Heart left ventricle (tissue), 16 donors: ENCODE results near the gene RAD51B. TPM values are rescaled to one million over a fixed set of nuclear protein-coding genes. Genes with fewer than 3 reads are reported as not detected.

Experiments used
- ATAC-seq, 4 donors: fragments of 200-7000 bp; cut with Tn5 transposase; one replicate each; pipeline ENCODE4 v1.9.1; 2020 to 2022; ENCODE audit warnings: moderate library complexity in 4 of 4, mild to moderate bottlenecking in 3 of 4, moderate number of reproducible peaks in 1 of 4
- DNase-seq, 5 donors: peaks; one replicate each; pipeline ENCODE4 v3.0.0-alpha.2; 2020
- H3K27ac ChIP-seq, 12 donors: fragments of 200-600 bp; sonication (generic) in 4 of 12; one replicate each; pipeline versions ENCODE4 v1.5.0 to v1.8.0; 2016 to 2022; ENCODE audit warnings: mild to moderate bottlenecking in 2 of 12
- H3K27me3 ChIP-seq, 9 donors: fragments of 200-600 bp; sonication (generic) in 2 of 9; one replicate each; pipeline versions ENCODE4 v1.5.1 to v1.8.0; 2016 to 2022; ENCODE audit warnings: mild to moderate bottlenecking in 3 of 9
- H3K36me3 ChIP-seq, 9 donors: fragments of 200-600 bp; sonication (generic) in 2 of 9; one replicate each; pipeline versions ENCODE4 v1.5.0 to v1.8.0; 2018 to 2022; ENCODE audit warnings: mild to moderate bottlenecking in 2 of 9
- H3K4me1 ChIP-seq, 12 donors: fragments of 200-600 bp; sonication (generic) in 4 of 12; one replicate each; pipeline versions ENCODE4 v1.5.0 to v1.8.0; 2016 to 2022; ENCODE audit warnings: mild to moderate bottlenecking in 3 of 12
- H3K4me3 ChIP-seq, 12 donors: fragments of 200-600 bp; sonication (generic) in 4 of 12; one replicate each; pipeline versions ENCODE4 v1.5.0 to v1.8.0; 2017 to 2022; ENCODE audit warnings: mild to moderate bottlenecking in 9 of 12, moderate library complexity in 4 of 12
- H3K9me3 ChIP-seq, 12 donors: fragments of 200-600 bp; sonication (generic) in 4 of 12; one replicate each; pipeline versions ENCODE4 v1.5.0 to v1.8.0; 2016 to 2022; ENCODE audit warnings: mild to moderate bottlenecking in 1 of 12
- POLR2A ChIP-seq, 2 donors: fragments of 450-650 bp; IDR thresholded peaks; one replicate each; pipeline ENCODE4 v1.6.1; 2017; ENCODE audit warnings: antibody characterized with exemption in 2 of 2, mild to moderate bottlenecking in 2 of 2, moderate library complexity in 2 of 2
- WGBS, 4 donors: extraction: QIAGEN DNeasy Blood & Tissue Kit in 2 of 4; methylation state at CpG; one replicate each; pipeline versions ENCODE4 v1.1.5 to v1.1.7; 2013 to 2018; 5-methylcytosine and 5-hydroxymethylcytosine counted together
- intact Hi-C, 10 donors: fragments of 100-400 bp; cut with DNase I; formaldehyde crosslinking; loops; one replicate each; pipeline versions ENCODE4 v1.11.1 to v1.14.2; 2022
- polyA plus RNA-seq, 2 donors: library from polyadenylated mRNA; stranded (reverse); fragments of 200-250 nt; gene quantifications; one replicate each; pipeline ENCODE4 v1.2.3, GENCODE V29; 2013
- total RNA-seq, 9 donors: library from RNA; depleted of rRNA in 2 of 9; stranded (reverse); fragments of >200 nt in 2 of 9; fragmentation: NEBNext Ultra II Directional in 3 of 9; extraction: Animal tissue kit (Norgen Biotek cat#: 25700) in 3 of 9; gene quantifications; one replicate each; pipeline versions ENCODE4 v1.1.0 to v1.2.4, GENCODE V29; 2016 to 2023
- TF ChIP-seq, protein P1 (sequence below), 12 donors: fragments of 200-600 bp; sonication (generic) in 4 of 12; IDR thresholded peaks; one replicate each; pipeline versions ENCODE4 v1.5.0 to v1.8.0; 2018 to 2022; ENCODE audit warnings: antibody characterized with exemption in 12 of 12, mild to moderate bottlenecking in 5 of 12
- donor health status: ischemic (EF 13 %, LVEDD 7.1; RV severe dilation, severe dysfunction).
- donor health status: healthy with polysubstance abuse.
- donor health status: DM: no; HTN: yes; CAD: no.
- donor health status: DM: no; HTN: no; CAD: no.
- donor health status: ischemic (EF 25% LVEDD 6.9; RV normal size, moderate dysfunction).
- donor health status: ischemic (EF 25% LVEDD 5.7; RV mildly dilated, moderate dysfunction).
- donor health status: healthy.
- donor health status: DM: yes; HTN: yes; CAD: no.
- donor health status: ischemic (EF 35%, LVEDD 5.7; RV mildly dilated, moderate dysfunction).
- donor health status: nonischemic (EF 11% LVEDD 7.7; RV severe dilation, severe dysfunction).
- donor health status: DM: yes; HTN: yes; CAD: no.
- donor health status: PGD.
- donor health status: ischemic (EF 29% LVEDD 5.4; RV normal size, mild dysfunction).
- donor health status: nonischemic (EF 23%, LVEDD 6.1; RV moderate dilation, normal function).

Gene RAD51B
- total and polyA plus RNA-seq, 11 donors = 1.3 to 11.3 (median 3.2) TPM

DNA sequence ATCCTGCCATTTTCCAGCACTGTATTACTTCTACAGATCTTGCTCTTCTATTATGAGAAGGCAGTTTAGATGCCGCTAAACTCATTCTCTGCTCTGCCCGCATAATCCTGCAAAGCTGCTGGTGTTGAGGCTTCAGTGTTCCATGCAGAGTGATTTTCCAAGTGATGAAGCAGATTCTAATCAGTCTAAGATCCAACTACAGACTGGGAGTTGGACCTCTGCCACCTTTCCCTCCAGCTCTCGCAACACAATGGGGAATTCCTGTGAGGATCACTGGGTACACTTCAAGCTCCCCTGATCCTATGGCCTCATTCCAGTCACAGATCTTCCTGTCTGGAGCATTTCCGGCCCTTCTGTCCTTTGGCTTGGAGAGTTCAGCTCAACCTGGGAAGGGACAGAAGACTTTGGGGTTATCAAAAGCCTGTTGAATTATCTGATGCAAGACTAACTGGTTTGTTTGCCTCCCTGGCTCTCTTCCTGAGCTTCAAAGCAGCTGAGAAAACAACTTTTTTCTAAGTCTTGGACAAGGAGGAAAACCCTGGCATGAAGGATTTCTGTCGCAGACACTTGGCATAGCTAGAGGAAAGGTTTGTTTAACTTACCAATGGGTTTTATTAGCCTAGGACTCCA, 639.4 kb downstream of the RAD51B start:
- intact Hi-C loops = loop anchor here in 1 of 10 donors (10.0 kb wide), 1 partner anchor 336 kb away; the partner anchor contains the start of gene ZFP36L1
- DNase-seq = peak in 4 of 5 donors; percentile 54 to 65 (median 56)

DNA sequence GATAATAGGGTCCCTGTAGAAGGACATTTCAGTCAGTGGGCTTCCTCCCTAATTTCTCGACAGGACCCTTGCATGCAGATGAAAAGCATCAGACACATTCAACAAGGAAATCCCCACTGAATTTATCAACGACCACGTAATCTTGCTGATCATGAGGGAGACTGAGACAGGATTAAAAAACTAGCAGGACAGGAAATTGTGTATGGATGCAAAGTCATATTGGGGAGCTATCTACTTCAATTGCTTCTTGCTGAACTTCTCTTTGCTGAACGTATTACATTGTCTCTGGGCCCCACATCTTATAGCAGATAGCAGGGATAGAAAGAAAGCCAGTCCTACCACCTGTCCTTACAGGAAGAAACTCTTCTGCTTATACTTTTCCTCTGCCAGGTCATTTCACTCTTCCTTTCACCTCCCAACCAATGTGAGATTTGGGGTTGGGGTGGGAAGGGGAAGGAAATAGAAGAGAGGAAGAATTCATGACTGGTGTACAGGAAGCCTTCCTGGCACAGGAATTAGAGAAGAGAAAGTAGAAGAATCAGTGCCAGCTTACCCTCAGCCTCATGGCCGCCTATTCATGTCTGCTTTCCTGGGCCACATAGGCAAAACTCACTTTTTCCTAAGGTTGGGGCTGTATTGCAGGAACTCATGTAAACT, 640.0 kb downstream of the RAD51B start:
- H3K36me3 ChIP-seq = no peaks in the 10 kb centered on the region
- no peak for DNase-seq
- TF ChIP-seq POLR2A (IDR thresholded peaks at IDR 0.05) = no peak
- TF ChIP-seq, protein P1, sequence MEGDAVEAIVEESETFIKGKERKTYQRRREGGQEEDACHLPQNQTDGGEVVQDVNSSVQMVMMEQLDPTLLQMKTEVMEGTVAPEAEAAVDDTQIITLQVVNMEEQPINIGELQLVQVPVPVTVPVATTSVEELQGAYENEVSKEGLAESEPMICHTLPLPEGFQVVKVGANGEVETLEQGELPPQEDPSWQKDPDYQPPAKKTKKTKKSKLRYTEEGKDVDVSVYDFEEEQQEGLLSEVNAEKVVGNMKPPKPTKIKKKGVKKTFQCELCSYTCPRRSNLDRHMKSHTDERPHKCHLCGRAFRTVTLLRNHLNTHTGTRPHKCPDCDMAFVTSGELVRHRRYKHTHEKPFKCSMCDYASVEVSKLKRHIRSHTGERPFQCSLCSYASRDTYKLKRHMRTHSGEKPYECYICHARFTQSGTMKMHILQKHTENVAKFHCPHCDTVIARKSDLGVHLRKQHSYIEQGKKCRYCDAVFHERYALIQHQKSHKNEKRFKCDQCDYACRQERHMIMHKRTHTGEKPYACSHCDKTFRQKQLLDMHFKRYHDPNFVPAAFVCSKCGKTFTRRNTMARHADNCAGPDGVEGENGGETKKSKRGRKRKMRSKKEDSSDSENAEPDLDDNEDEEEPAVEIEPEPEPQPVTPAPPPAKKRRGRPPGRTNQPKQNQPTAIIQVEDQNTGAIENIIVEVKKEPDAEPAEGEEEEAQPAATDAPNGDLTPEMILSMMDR (IDR thresholded peaks at IDR 0.05) = no peak
- H3K27ac ChIP-seq = peak overlapping the region in 10 of 12 donors; percentile 9 to 70 (median 41)
- peaks cover 0 to 35% (median 21%) of the 10 kb centered on the region in 12 donors for H3K4me1 ChIP-seq
- peak in 1 of 4 donors; percentile 14 for ATAC-seq
- intact Hi-C loops = loop anchor here in 1 of 10 donors (10.0 kb wide), 1 partner anchor 335 kb away; the partner anchor contains the start of gene ZFP36L1
- no peaks in the 10 kb centered on the region for H3K27me3 ChIP-seq
- WGBS, 4 donors = 61 to 71% (median 66%) methylated on average over 5 of the region's 5 CpGs
- peaks cover 0 to 14% (median 6%) of the 10 kb centered on the region in 12 donors for H3K9me3 ChIP-seq
- H3K4me3 ChIP-seq = no peak overlapping the region

More for the DNA sequence above, 639.4 kb downstream of the RAD51B start:
- Histone ChIP-seq H3K27me3 (no peaks in the 10 kb centered on the region), H3K9me3 (peaks cover 0 to 20% (median 8%) of the 10 kb centered on the region in 12 donors), H3K4me3 (no peak overlapping the region), H3K27ac (peak overlapping the region in 10 of 12 donors; percentile 9 to 70 (median 43)), H3K36me3 (no peaks in the 10 kb centered on the region), H3K4me1 (peaks cover 0 to 32% (median 21%) of the 10 kb centered on the region in 12 donors)
- no peak for TF ChIP-seq POLR2A (IDR thresholded peaks at IDR 0.05)
- TF ChIP-seq, protein P1 (IDR thresholded peaks at IDR 0.05) = no peak
- peak; percentile 54 to 81 (median 78) for ATAC-seq
- 36 to 66% (median 54%) methylated on average over 5 of the region's 5 CpGs for WGBS, 4 donors

DNA sequence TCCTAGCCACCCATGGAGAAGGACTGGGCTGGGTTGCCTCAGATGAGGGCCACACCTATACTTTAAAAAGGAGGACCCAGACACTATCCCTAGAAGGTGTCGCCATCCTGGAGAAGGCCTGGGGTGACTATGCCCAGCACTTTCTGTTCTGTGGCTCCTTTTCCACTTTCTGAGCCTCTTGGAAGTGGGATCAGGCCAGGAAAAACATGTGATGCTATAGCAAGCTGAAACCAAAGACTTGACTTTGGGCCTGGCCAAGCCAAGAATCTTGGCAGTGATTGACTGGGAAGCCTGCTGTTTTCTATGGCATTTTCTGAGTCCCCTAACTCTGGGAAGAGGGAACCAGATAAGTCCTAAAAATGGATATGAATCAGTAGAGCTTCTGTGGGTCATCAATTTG, 641.0 kb downstream of the RAD51B start:
- no peaks in the 10 kb centered on the region for H3K36me3 ChIP-seq
- peak in 3 of 4 donors; percentile 31 to 75 (median 41) for ATAC-seq
- intact Hi-C loops = no loop called here
- peak in 2 of 5 donors; percentile 32 to 35 for DNase-seq
- peaks cover 0 to 4% (median 0%) of the 10 kb centered on the region in 12 donors for H3K9me3 ChIP-seq
- no peak overlapping the region for H3K4me3 ChIP-seq
- H3K27ac ChIP-seq = peak overlapping the region in 7 of 12 donors; percentile 26 to 66 (median 49)
- H3K27me3 ChIP-seq = no peaks in the 10 kb centered on the region
- WGBS, 4 donors = 67 to 87% (median 84%) methylated on average over 1 of the region's 1 CpG
- no peak for TF ChIP-seq POLR2A (IDR thresholded peaks at IDR 0.05)
- TF ChIP-seq, protein P1 (IDR thresholded peaks at IDR 0.05) = no peak
- H3K4me1 ChIP-seq = peaks cover 0 to 45% (median 21%) of the 10 kb centered on the region in 12 donors

DNA sequence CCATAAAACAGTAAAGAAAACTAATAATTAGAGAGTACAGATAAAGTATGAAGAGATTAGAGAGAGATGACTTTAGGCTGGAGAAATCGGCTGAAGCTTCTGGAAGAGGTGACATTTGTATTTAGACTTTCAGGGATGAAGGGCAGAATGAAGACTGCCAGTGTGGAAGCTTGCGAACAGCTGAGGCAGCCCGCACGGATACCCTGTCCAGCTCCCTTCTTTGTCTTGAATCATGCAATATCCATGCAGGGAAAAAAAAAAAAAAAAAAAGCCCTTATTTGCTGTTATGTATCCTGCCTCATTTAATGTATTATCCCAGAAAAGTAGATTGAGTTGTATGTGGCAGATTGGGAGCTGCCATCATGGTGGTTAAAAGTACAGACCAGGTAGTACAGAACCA, 641.5 kb downstream of the RAD51B start:
- intact Hi-C loops = no loop called here
- H3K27ac ChIP-seq = peak overlapping the region in 4 of 12 donors; percentile 26 to 66 (median 54)
- no peak for DNase-seq
- no peak overlapping the region for H3K4me3 ChIP-seq
- H3K27me3 ChIP-seq = no peaks in the 10 kb centered on the region
- H3K9me3 ChIP-seq = no peaks in the 10 kb centered on the region
- ATAC-seq = no peak
- no peak for TF ChIP-seq POLR2A (IDR thresholded peaks at IDR 0.05)
- TF ChIP-seq, protein P1 (IDR thresholded peaks at IDR 0.05) = no peak
- H3K36me3 ChIP-seq = no peaks in the 10 kb centered on the region
- peaks cover 0 to 50% (median 21%) of the 10 kb centered on the region in 12 donors for H3K4me1 ChIP-seq
- 84 to 94% (median 90%) methylated on average over 4 of the region's 4 CpGs for WGBS, 4 donors
